ENCODE measurements around the gene SRPK3. TPM values are rescaled to one million over a fixed set of nuclear protein-coding genes. Genes with fewer than 3 reads are reported as not detected.

The SRPK3 gene
- total RNA-seq, 1 experiment from 2014 or later = 0.14 TPM

DNA sequence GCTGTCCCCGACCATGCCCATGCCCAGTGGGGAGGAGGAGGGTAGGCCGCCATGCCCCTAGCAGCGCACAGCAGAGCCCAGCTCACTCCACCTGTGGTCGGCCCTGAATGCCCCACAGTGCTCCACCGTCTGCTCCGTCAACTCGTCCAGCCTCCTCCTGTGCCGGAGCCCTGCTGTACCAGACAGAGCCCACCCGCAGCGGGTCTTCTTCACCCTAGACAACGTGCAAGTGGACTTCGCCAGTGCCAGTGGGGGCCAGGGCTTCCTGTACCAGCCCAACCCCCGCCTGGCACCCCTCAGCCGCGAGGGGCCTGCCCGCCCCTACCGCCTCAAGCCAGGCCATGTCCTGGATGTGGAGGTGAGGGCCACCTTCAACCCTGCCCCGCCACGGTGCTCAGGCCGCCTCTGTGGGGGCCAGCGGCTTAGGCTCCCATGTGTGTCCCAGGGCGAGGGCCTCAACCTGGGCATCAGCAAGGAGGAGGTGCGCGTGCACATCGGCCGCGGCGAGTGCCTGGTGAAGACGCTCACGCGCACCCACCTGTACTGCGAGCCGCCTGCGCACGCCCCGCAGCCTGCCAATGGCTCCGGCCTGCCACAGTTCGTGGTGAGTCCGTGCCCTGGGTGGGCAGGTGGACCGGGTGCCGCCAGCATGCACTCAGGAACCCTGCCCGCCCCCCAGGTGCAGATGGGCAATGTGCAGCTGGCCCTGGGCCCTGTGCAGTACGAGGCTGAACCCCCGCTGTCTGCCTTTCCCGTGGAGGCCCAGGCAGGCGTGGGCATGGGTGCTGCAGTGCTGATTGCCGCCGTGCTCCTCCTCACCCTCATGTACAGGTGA lies 6.9 kb upstream of the SRPK3 start:
- Mint-ChIP-seq H3K27me3 (ENCODE audit: unreplicated experiment) (no peaks in the 10 kb centered on the region), H3K27ac (ENCODE audit: unreplicated experiment) (no peak overlapping the region), H3K9me3 (ENCODE audit: low read depth, unreplicated experiment) (no peaks in the 10 kb centered on the region), H3K4me3 (ENCODE audit: low read depth, unreplicated experiment) (no peak overlapping the region), H3K36me3 (ENCODE audit: insufficient read depth, unreplicated experiment) (peaks cover 20% of the 10 kb centered on the region), H3K4me1 (ENCODE audit: low read depth, unreplicated experiment) (no peaks in the 10 kb centered on the region)
- intact Hi-C loops (cut with micrococcal nuclease; ENCODE audit: unreplicated experiment) = no loop called here
- TF ChIP-seq, protein P1, sequence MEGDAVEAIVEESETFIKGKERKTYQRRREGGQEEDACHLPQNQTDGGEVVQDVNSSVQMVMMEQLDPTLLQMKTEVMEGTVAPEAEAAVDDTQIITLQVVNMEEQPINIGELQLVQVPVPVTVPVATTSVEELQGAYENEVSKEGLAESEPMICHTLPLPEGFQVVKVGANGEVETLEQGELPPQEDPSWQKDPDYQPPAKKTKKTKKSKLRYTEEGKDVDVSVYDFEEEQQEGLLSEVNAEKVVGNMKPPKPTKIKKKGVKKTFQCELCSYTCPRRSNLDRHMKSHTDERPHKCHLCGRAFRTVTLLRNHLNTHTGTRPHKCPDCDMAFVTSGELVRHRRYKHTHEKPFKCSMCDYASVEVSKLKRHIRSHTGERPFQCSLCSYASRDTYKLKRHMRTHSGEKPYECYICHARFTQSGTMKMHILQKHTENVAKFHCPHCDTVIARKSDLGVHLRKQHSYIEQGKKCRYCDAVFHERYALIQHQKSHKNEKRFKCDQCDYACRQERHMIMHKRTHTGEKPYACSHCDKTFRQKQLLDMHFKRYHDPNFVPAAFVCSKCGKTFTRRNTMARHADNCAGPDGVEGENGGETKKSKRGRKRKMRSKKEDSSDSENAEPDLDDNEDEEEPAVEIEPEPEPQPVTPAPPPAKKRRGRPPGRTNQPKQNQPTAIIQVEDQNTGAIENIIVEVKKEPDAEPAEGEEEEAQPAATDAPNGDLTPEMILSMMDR (IDR thresholded peaks at IDR 0.05; ENCODE audit: unreplicated experiment) = no peak
- DNase-seq = no peak
- no TSS peak for BruUV-seq (replicated peaks)
- CTCF ChIA-PET = no interaction called here

DNA sequence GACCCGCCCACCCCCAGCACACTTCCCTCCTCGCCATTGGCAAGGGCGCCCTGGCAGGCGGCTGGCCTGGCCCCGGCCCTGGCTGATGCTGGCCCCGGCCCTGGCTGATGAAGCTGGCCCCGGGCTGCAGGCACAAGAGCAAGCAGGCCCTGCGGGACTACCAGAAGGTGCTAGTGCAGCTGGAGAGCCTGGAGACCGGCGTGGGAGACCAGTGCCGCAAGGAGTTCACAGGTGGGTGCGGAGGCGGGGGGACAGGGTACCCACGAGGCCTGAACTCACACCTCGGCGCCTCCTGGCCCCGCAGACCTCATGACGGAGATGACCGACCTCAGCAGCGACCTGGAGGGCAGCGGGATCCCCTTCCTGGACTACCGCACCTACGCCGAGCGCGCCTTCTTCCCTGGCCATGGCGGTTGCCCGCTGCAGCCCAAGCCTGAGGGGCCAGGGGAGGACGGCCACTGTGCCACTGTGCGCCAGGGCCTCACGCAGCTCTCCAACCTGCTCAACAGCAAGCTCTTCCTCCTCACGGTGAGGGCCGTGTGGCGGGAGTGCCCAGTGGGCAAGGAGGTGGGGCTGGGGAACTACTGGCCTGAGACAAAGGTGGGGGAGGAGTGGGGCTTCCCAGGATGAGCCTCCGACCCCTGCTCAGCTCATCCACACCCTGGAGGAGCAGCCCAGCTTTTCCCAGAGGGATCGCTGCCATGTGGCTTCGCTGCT lies 6.1 kb upstream of the SRPK3 start:
- Mint-ChIP-seq H3K4me3 (ENCODE audit: low read depth, unreplicated experiment) (no peak overlapping the region), H3K9me3 (ENCODE audit: low read depth, unreplicated experiment) (no peaks in the 10 kb centered on the region), H3K36me3 (ENCODE audit: insufficient read depth, unreplicated experiment) (peaks cover 18% of the 10 kb centered on the region), H3K27ac (ENCODE audit: unreplicated experiment) (no peak overlapping the region), H3K27me3 (ENCODE audit: unreplicated experiment) (peaks cover 5% of the 10 kb centered on the region), H3K4me1 (ENCODE audit: low read depth, unreplicated experiment) (peaks cover under 1% of the 10 kb centered on the region)
- TF ChIP-seq, protein P1 (IDR thresholded peaks at IDR 0.05; ENCODE audit: unreplicated experiment) = no peak
- CTCF ChIA-PET = no interaction called here
- no peak for DNase-seq
- intact Hi-C loops (cut with micrococcal nuclease; ENCODE audit: unreplicated experiment) = no loop called here
- BruUV-seq (replicated peaks) = no TSS peak

DNA sequence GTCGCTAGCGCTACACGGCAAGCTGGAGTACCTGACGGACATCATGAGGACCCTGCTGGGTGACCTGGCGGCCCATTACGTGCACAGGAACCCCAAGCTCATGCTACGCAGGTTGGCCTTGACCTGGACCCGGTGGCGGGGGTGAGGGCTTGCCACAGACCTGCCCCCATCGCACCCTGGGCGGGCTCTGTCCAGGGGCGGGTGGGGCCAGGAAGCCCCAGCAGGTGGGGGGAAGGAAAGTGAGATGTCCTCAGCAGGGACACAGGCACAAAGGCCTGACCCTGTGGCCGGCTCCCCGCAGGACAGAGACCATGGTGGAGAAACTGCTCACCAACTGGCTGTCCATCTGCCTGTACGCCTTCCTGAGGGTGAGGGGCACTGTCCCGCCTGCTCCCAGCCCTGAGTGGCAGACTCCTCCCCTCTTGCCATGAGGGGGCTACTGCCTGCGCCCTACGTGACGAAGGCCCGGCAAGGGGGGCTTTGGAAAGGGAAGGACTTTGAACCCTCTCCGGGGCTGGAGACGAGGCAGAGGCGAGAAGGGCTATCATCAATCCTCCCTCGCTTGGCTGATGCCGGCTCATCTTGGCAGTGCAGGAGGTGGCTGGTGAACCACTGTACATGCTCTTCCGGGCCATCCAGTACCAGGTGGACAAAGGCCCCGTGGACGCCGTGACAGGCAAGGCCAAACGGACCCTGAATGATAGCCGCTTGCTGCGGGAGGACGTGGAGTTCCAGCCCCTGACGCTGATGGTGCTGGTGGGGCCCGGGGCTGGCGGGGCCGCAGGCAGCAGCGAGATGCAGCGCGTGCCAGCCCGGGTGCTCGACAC lies 5.3 kb upstream of the SRPK3 start:
- Mint-ChIP-seq H3K4me1 (ENCODE audit: low read depth, unreplicated experiment) (peaks cover 8% of the 10 kb centered on the region), H3K9me3 (ENCODE audit: low read depth, unreplicated experiment) (no peaks in the 10 kb centered on the region), H3K27me3 (ENCODE audit: unreplicated experiment) (peaks cover 12% of the 10 kb centered on the region), H3K36me3 (ENCODE audit: insufficient read depth, unreplicated experiment) (peaks cover 20% of the 10 kb centered on the region), H3K27ac (ENCODE audit: unreplicated experiment) (no peak overlapping the region), H3K4me3 (ENCODE audit: low read depth, unreplicated experiment) (no peak overlapping the region)
- intact Hi-C loops (cut with micrococcal nuclease; ENCODE audit: unreplicated experiment) = no loop called here
- BruUV-seq (replicated peaks) = no TSS peak
- TF ChIP-seq, protein P1 (IDR thresholded peaks at IDR 0.05; ENCODE audit: unreplicated experiment) = no peak
- CTCF ChIA-PET = no interaction called here
- DNase-seq = no peak

DNA sequence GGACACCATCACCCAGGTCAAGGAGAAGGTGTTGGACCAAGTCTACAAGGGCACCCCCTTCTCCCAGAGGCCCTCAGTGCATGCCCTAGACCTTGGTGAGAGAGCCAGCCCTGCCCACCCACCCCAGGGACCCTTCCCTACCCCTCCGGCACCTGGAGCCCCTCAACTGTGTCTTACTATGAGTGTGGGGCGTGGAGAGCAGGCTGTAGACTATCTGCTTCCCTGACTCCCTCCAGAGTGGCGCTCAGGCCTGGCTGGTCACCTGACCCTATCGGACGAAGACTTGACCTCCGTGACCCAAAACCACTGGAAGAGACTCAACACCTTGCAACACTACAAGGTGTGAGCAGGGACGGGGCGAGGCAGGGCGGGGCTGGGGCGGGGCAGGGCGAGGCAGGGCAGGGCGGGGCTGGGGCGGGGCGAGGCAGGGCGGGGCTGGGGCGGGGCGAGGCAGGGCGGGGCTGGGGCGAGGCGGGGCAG lies 4.7 kb upstream of the SRPK3 start:
- TF ChIP-seq, protein P1 (IDR thresholded peaks at IDR 0.05; ENCODE audit: unreplicated experiment) = no peak
- no peaks in the 10 kb centered on the region for H3K9me3 Mint-ChIP-seq (ENCODE audit: low read depth, unreplicated experiment)
- DNase-seq = no peak
- no TSS peak for BruUV-seq (replicated peaks)
- CTCF ChIA-PET = no interaction called here
- H3K27me3 Mint-ChIP-seq (ENCODE audit: unreplicated experiment) = peaks cover 15% of the 10 kb centered on the region
- H3K4me3 Mint-ChIP-seq (ENCODE audit: low read depth, unreplicated experiment) = no peak overlapping the region
- H3K36me3 Mint-ChIP-seq (ENCODE audit: insufficient read depth, unreplicated experiment) = peaks cover 22% of the 10 kb centered on the region
- no peak overlapping the region for H3K27ac Mint-ChIP-seq (ENCODE audit: unreplicated experiment)
- intact Hi-C loops (cut with micrococcal nuclease; ENCODE audit: unreplicated experiment) = no loop called here
- H3K4me1 Mint-ChIP-seq (ENCODE audit: low read depth, unreplicated experiment) = peaks cover 9% of the 10 kb centered on the region
